HG02973 (cell line): ENCODE results near the gene CFHR2.
"Not testable (repeated sequence)": the region's sequence is repeated elsewhere in the genome, so short reads cannot be mapped to it uniquely, and the experiment has no call there.

ENCODE experiments used
- ATAC-seq: cut with Tn5 transposase; IDR thresholded peaks from one replicate; pipeline ENCODE4 v1.9.1; 2021; ENCODE audit warnings: moderate library complexity; ENCODE audit not compliant: unreplicated experiment

CFHR2 gene

GRCh38 chr1:196943568-196943967 lies at the start of gene CFHR2:
Gene CFHR2 (plus strand): TSS chr1:196943738. CDS start chr1:196943881, 143 bp downstream.
- not testable (repeated sequence) for ATAC-seq

DNA sequence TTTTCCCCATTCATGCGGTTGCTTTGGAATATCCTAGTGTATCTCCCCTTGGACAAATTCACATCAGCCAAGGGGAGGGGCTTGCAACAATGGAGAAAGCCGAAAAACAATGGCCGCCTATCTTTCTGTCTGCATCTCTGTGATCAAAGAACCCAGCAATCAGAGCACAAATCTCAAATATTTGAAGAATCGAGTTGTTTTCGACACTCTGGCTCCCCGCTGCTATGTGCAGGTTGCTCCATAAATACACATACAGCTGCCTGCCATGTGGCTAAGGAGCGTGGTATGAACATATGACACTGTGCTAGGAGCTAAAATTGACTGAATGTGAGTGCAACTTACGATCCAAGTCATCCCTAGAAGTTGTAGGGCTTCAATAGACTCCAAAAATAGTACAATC lies 47.2 kb upstream of the CFHR2 start:
- ATAC-seq, result no peak

DNA sequence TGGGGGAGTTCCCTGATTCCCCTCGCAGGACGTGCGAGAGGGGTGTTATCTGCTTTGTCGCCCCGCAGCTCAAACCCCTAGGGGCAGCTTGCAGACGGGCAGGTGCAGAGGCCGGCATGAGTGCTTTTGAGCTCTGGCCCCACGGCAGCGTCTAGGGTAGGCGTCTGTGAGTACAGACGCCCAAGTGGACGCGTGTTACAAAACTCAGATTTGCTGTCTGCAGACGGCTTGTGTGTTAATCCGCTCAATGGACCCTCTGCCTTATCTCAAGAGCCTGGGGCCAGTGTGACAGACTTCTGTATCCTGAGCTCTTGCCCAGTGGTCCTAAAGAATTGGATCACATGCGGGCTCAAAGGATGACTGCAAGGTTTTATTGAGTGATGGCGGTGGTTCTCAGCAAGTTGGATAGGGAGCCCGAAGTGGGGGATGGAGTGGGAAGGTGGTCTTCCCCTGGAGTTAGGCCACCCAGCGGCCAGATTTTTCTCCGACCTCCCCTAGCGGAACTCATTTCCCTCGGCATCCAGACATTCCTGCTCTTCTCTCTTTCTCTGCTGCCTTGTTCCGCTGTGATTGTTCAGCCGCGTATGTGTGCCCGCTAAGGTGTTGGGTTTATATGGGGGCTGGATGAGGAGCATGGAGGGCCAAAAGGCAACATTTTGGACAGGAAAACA lies 46.2 kb upstream of the CFHR2 start:
- ATAC-seq, result no peak

DNA sequence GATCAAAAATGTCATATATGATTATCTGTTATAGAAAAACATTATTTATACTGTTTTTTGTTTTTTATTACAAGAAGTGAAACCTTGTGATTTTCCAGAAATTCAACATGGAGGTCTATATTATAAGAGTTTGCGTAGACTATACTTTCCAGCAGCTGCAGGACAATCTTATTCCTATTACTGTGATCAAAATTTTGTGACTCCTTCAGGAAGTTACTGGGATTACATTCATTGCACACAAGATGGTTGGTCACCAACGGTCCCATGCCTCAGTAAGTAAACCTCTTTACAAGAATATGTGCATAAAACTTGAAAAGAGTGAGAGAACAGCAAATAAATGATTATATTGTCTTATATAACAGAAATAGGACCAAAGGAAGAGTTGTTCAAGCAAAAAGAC lies 41.2 kb upstream of the CFHR2 start:
- no peak for ATAC-seq

GRCh38 chr1:196910215-196910614 lies 33.3 kb upstream of the CFHR2 start:
- ATAC-seq, result no peak

GRCh38 chr1:196912283-196912682 lies 31.3 kb upstream of the CFHR2 start:
- not testable (repeated sequence) for ATAC-seq

GRCh38 chr1:196926839-196927238 lies 16.7 kb upstream of the CFHR2 start:
- not testable (repeated sequence) for ATAC-seq

DNA sequence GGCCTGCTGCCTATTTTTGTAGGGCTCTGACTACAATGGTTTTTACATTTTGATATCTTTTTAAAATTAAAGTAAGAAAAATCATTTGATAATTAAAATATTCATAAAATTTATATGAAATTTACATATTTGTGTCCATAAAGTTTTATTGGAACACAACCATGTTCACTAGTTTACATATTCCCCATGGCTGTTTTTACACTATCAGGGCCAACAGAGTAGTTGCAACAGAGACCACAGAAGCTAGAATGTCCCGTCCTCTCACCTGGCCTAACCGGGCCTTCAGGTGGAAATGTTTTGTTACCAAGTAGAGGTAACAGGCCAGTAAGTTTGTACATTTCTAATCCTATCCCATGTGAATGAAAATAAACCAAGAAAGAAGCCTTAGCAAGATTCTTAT lies 10.7 kb upstream of the CFHR2 start:
- ATAC-seq, result not testable (repeated sequence)

DNA sequence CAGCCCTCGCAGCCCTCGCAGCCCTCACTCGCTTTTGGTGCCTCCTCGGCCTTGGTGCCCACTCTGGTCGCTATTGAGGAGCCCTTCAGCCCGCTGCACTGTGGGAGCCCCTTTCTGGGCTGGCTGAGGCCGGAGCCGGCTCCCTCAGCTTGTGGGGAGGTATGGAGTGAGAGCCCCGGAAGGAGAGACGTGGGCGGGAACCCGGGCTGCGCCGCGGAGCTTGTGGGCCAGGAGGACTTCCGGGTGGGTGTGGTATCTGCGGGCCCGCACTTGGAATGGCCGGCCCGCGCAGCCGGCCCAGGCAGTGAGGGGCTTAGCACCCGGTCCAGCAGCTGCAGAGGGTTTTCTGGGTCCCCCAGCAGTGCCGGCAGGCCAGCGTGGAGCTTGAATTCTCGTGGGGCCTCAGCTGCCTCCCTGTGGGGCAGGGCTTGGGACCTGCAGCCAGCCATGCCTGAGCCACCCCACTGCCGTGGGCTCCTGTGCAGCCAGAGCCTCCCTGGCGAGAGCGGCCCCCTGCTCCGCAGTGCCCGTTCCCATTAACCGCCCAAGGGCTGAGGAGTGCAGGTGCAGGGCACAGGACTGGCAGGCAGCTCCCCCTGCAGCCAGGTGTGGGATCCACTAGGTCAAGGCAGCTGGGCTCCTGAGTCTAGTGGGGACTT lies 9.9 kb upstream of the CFHR2 start:
- ATAC-seq, result no peak

DNA sequence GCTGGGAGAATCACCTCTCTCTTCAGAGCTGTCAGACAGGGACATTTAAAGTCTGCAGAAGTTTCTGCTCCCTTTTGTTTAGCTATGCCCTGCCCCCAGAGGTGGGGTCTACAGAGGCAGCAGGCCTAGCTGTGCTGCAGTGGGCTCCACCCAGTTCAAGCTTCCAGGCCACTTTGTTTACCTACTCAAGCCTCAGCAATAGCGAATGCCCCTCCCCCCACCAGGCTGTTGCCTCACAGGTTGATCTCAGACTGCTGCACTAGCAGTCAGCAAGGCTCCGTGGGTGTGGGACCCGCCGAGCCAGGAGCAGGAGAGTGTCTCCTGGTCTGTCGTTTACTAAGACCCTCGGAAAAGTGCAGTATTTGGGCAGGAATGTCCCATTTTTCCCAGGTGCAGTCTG lies 2.1 kb upstream of the CFHR2 start:
- not testable (repeated sequence) for ATAC-seq

DNA sequence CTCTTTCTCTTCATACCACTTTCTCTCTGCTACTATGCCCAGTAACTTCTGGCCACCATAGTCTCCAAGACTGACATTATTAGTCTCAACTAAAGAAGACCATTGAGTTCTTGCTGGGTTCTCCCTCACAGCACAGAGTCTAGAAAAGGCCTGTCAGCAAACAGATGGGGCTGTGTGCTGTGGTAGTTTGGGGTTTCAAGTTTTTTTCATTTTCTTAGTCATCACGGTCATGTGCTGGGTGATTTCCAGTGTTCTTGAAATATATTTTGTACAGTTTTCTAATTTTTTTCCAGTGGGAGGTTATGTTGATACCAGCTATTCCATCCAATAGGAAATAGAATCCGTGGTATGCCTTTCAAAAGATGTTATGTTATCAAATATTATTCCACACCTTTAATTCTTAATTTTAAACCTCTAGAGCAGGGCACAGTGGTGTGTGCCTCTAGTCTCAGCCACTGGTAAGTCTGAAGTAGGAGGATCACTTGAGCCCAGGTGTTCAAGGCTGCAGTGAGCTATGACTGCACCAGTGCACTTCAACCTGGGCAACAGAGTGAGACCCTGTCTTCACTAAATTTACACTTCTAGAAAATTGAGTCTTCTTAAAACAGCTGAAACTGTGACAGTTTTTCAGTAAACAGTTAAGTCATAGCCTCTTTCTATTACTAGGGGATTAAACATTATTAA lies 8.3 kb downstream of the CFHR2 start:
- ATAC-seq, result peak; percentile 89

GRCh38 chr1:196954778-196955177 lies 11.2 kb downstream of the CFHR2 start:
- ATAC-seq, result no peak

DNA sequence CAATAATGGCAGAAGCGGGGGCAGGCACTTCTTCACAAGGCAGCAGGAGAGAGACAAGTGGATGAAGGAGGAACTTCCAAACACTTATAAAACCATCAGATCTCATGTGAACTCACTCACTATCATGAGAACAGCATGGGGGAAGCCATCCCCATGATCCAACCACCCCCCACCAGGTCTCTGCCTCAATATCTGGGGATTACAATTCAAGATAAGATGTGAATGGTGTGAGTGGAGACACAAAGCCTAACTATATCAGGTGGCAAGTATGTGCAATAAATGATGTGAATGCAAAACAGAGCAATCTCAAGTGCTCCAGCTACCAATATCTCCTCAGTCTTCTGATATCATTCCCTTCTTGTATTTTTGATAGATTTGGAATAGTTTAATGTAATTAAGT lies 12.4 kb downstream of the CFHR2 start:
- ATAC-seq, result no peak

- peak; percentile 73 for ATAC-seq
Measured at GRCh38 chr1:196960854-196961253, 17.3 kb downstream of the CFHR2 start.

DNA sequence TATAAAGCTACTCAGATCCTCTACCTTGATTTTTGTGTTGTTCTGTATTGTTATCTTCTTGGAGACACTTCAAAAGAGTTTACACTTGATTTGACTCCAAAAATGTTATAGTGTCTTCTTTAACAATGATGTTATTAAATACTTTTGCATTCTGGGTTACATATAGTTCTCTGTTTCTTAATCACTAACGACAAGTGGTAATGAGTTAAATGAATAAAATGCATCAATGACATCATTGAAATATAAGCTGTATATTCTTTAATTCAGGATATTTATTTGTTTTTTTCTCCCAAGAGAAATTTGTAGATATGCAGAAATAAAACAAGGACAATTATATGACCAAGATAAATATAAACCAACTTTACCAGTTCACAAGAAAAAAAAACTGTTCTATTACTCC lies 26.6 kb downstream of the CFHR2 start:
- ATAC-seq, result no peak

DNA sequence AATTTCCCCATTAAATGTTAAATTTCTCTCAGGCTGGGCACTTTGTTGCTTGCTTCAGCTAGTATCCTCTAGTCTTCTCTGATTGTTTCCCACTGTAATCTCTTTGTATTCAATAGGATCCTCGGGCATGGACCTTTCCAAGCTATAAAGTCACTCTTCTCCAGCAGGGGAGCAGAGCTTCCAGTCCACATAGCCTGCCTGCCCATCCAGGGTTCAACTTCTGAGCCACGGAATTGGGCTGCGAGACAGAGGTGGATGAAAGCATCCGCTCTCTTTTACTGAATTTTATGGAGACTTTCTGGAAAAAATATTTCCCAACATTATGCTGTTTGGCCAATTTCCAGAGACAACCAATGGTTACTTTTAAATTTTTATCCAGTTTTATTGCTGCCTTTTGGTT lies 32.7 kb downstream of the CFHR2 start:
- no peak for ATAC-seq

DNA sequence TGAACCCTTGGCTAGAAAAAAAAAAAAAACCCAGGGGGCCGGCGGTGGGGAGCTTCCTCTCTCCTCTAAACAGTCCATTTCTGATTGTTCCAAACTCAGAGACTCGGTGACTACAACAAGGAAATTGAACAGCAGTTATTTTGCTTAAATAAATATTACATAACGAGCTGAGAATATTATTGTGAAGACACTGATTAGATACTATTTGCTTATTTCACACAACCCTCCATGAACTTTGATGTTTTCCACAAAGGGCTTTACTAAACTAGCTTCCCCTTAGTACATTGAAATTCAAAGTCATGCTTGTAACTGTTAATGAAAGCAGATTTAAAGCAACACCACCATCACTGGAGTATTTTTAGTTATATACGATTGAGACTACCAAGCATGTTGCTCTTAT lies 33.7 kb downstream of the CFHR2 start, which contains the start of gene CFHR5:
CFHR5 (plus strand) TSS at position 279 of the 400 bp plus-strand sequence; CDS start at position 388, 109 bp downstream.
- ATAC-seq, result no peak

- no peak for ATAC-seq
Measured at GRCh38 chr1:196980859-196981258, 37.3 kb downstream of the CFHR2 start.

- not testable (repeated sequence) for ATAC-seq
Measured at GRCh38 chr1:196982247-196982646, 38.7 kb downstream of the CFHR2 start.

GRCh38 chr1:196991919-196992651 lies 48.5 kb downstream of the CFHR2 start:
- ATAC-seq, result not testable (repeated sequence)

GRCh38 chr1:196993916-196994315 lies 50.4 kb downstream of the CFHR2 start:
- no peak for ATAC-seq
